ENCODE results near the gene FADS6. TPM values are rescaled to one million over a fixed set of nuclear protein-coding genes. Genes with fewer than 3 reads are reported as not detected.
A peak's percentile ranks its signal among the peaks of the same experiment; 100 is the strongest.

The FADS6 gene
- polyA plus RNA-seq, 3 donors: not detected

DNA sequence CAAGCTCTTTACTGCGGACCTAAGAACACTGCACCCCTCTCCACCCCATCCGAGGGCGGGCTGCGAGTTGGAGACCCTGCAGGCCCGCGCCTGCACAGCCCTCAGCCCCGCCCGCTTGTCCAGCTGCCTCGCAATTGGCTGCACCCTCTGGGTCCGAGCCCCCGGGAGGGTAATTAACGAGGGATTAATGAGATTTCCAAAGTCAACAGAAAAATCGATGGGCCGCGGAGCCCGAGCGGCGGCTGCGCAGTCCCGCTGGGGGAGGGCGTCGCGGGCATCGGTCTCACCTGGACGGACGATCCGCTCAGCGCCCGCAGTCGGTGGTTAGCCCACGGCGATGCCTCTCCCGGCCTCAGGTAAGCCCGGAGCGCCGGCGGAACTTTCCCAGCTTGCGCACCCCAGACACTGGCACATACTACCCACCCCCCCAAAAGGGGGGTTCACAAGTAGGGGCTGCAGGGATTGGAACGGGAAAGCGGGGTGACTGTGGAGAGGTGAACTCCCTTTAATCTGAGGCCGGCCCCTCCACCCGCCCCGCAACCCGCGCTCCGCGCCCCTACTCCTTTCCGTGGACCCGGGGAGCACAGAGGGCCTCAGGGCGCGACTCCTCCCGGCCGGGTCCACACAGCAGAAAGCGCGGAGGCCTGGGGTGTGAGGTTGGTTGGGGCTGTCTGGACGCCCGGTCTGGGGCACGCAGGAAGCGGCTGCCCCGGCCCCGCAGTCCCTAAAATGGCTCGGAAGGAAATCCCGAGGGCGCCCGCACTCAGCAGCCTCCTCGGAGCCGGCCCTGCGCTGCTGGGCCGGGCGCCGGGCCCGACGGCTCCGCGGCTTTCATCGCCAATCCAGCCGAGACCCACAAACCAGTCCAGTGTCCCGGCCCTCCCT, 42.4 kb upstream of the FADS6 start, which contains the start of gene OTOP3:
Gene OTOP3 (plus strand): TSS at position 314 of the 885 bp plus-strand sequence. CDS start 24 bp downstream, at position 338.
- Mint-ChIP-seq H3K9me3 (peaks cover 0 to 9% (median 2%) of the 10 kb centered on the region in 7 donors), H3K36me3 (no peaks in the 10 kb centered on the region)
- no peak within 1 kb of the TSS for H3K4me2 ChIP-seq (replicated peaks; ENCODE audit: extremely low read depth, low read length, poor library complexity, severe bottlenecking)

More for the DNA sequence above, 42.4 kb upstream of the FADS6 start, which contains the start of gene OTOP3:
- H3K4me3 ChIP-seq (replicated peaks in 1 of 3; ENCODE audit: low read depth in 2 of 3, low read length in 3 of 3): no peak within 1 kb of the TSS
- H3K27ac ChIP-seq (ENCODE audit: low read depth in 1 of 2, low read length in 2 of 2): no peak within 1 kb of the TSS
- intact Hi-C loops (cut with micrococcal nuclease): no loop called here
- no peak for TF ChIP-seq CTCF (IDR thresholded peaks at IDR 0.05)
- H3K9ac ChIP-seq (ENCODE audit: insufficient read depth, low read length, poor library complexity, severe bottlenecking): no peak within 1 kb of the TSS
- Mint-ChIP-seq H3K27ac (no peak within 1 kb of the TSS), H3K4me3 (peak within 1 kb of the TSS in 1 of 2 donors; percentile 78), H3K27me3 (ENCODE audit: low read depth in 3 of 3) (peaks cover 65 to 91% (median 87%) of the 10 kb centered on the region in 3 donors), H3K4me1 (peaks cover 8% of the 10 kb centered on the region)
- H4K20me1 ChIP-seq (ENCODE audit: insufficient read depth, low read length): no peaks in the 10 kb centered on the region
- H3K4me1 ChIP-seq (ENCODE audit: control insufficient read depth in 1 of 2, insufficient read depth in 2 of 2, low read length in 2 of 2): peaks cover 0 to 6% of the 10 kb centered on the region in 2 donors
- H3K36me3 ChIP-seq (replicated peaks in 1 of 2; ENCODE audit: control insufficient read depth in 1 of 2, insufficient read depth in 2 of 2, low read length in 2 of 2): no peaks in the 10 kb centered on the region
- H3K9me3 ChIP-seq (replicated peaks in 1 of 2; ENCODE audit: control insufficient read depth in 1 of 2, insufficient read depth in 1 of 2, low read length in 2 of 2): peaks cover 0 to 15% of the 10 kb centered on the region in 2 donors
- H3K79me2 ChIP-seq (ENCODE audit: insufficient read depth, low read length): no peaks in the 10 kb centered on the region
- DNase-seq: no peak
- H2AFZ ChIP-seq (ENCODE audit: insufficient read depth, low read depth, low read length, poor library complexity, severe bottlenecking): no peak within 1 kb of the TSS
- H3K27me3 ChIP-seq (ENCODE audit: control insufficient read depth in 2 of 2, insufficient read depth in 2 of 2, low read length in 2 of 2): peaks cover 42 to 82% of the 10 kb centered on the region in 2 donors
- 6% methylated on average over 63 of the region's 78 CpGs for WGBS (ENCODE audit: insufficient coverage)

Data from CD14-positive monocyte (primary cell).